ENCODE data around the gene DNAH10. TPM values are rescaled to one million over a fixed set of nuclear protein-coding genes. Genes with fewer than 3 reads are reported as not detected.

DNAH10 gene
- total RNA-seq, 1 donor from 2014 or later: 10.1 TPM

DNA sequence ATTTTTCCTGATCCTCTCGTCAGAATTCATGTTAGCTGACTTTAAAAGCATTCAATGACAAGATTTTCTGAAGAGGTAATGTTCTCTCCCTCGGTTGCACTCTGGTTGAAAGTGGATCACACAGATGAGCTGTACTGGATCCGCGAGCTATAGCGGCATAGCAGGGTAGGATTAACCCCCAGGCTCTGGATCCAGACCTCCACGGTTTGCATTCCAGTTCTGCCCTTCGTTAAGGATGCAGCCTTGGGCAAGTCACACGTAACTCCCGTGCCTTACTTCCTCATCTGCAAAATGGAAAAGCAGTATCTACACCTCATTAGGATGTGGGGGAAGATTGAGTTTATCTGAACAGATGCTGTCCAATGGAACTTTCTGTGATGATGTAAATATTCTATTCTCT, 196.8 kb downstream of the DNAH10 start:
- TF ChIP-seq, protein P1, sequence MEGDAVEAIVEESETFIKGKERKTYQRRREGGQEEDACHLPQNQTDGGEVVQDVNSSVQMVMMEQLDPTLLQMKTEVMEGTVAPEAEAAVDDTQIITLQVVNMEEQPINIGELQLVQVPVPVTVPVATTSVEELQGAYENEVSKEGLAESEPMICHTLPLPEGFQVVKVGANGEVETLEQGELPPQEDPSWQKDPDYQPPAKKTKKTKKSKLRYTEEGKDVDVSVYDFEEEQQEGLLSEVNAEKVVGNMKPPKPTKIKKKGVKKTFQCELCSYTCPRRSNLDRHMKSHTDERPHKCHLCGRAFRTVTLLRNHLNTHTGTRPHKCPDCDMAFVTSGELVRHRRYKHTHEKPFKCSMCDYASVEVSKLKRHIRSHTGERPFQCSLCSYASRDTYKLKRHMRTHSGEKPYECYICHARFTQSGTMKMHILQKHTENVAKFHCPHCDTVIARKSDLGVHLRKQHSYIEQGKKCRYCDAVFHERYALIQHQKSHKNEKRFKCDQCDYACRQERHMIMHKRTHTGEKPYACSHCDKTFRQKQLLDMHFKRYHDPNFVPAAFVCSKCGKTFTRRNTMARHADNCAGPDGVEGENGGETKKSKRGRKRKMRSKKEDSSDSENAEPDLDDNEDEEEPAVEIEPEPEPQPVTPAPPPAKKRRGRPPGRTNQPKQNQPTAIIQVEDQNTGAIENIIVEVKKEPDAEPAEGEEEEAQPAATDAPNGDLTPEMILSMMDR (IDR thresholded peaks at IDR 0.05): no peak
- H3K27ac ChIP-seq: no peak overlapping the region

DNA sequence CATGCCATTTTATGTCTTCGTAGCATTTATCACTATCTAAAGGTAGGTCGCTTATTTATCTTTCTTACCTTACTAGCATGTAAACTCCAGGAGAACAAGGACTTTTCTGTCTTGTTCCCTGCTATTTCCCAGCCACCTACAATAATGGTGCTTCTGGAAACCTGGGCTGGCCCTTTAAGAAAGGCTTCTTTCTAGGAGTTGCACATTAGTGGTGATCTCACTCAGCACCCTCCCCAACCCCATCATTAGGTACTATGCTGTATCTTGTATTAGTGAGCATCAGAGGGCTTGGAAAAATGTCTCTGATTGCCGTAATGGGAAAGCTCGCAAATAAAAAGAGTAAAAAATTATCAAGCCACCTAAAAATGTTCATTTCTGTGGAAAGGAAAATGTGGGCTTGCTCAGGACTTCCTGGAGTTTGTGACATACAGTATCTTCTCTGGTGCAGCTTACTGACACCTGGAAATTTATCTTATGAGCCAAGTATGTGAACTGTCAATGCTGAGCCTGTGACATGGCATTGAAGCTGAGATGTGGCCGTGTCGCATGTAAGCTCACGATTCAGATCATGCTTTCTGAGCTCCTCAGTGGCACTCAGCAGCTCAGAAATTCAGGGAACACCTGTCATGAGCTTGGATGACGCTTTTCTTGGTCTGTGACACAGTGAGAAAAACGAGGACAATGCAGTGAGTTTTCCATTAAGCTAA, 198.1 kb downstream of the DNAH10 start:
- TF ChIP-seq, protein P1 (IDR thresholded peaks at IDR 0.05): no peak
- Histone ChIP-seq H3K4me1 (no peaks in the 10 kb centered on the region), H3K27ac (no peak overlapping the region), H3K4me3 (no peak overlapping the region), H3K9me3 (no peaks in the 10 kb centered on the region), H3K27me3 (ENCODE audit: low read depth) (no peaks in the 10 kb centered on the region), H3K36me3 (no peaks in the 10 kb centered on the region)
- DNase-seq: no peak
- ATAC-seq: no peak
- intact Hi-C loops (cut with DNase I): no loop called here

More for the DNA sequence above, 196.8 kb downstream of the DNAH10 start:
- no peak for ATAC-seq
- no peak overlapping the region for H3K4me3 ChIP-seq
- H3K4me1 ChIP-seq: no peaks in the 10 kb centered on the region
- no peaks in the 10 kb centered on the region for H3K36me3 ChIP-seq
- H3K27me3 ChIP-seq (ENCODE audit: low read depth): no peaks in the 10 kb centered on the region
- DNase-seq: no peak
- no peaks in the 10 kb centered on the region for H3K9me3 ChIP-seq
- intact Hi-C loops (cut with DNase I): no loop called here

DNA sequence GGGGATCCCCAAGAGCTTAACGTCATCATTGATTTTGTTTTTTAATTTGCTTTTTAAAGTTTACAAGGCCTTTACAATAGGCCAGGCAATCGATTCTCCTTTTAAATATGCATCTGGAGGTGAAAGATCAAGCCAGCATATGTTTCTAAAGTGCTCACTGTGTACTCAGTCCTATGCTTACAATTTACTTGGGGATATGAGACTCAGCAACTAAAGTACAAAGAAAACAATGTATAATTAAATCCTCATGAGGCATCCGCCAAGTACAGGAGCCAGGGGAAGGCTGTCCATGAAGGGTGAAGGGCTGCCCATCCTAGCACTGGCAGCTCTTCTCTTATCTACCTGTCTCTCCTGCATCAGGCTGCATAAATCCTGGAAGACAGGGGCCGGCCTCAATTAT, 198.8 kb downstream of the DNAH10 start:
- Histone ChIP-seq H3K27ac (no peak overlapping the region), H3K4me1 (no peaks in the 10 kb centered on the region), H3K9me3 (no peaks in the 10 kb centered on the region), H3K36me3 (no peaks in the 10 kb centered on the region), H3K27me3 (ENCODE audit: low read depth) (no peaks in the 10 kb centered on the region), H3K4me3 (no peak overlapping the region)
- intact Hi-C loops (cut with DNase I): no loop called here
- ATAC-seq: no peak
- DNase-seq: no peak
- TF ChIP-seq, protein P1 (IDR thresholded peaks at IDR 0.05): no peak

- ATAC-seq (peak; percentile 52 to 76), DNase-seq (no peak)
- TF ChIP-seq, protein P1 (IDR thresholded peaks at IDR 0.05): no peak
- intact Hi-C loops (cut with DNase I): no loop called here
- H3K4me1 ChIP-seq: no peaks in the 10 kb centered on the region
- no peaks in the 10 kb centered on the region for H3K27me3 ChIP-seq (ENCODE audit: low read depth)
- H3K36me3 ChIP-seq: no peaks in the 10 kb centered on the region
- H3K4me3 ChIP-seq: no peak overlapping the region
- no peak overlapping the region for H3K27ac ChIP-seq
- no peaks in the 10 kb centered on the region for H3K9me3 ChIP-seq
Observed at GRCh38 chr12:123961585-123962345, 199.7 kb downstream of the DNAH10 start.

- Histone ChIP-seq H3K4me3 (no peak overlapping the region), H3K27me3 (ENCODE audit: low read depth) (no peaks in the 10 kb centered on the region), H3K9me3 (no peaks in the 10 kb centered on the region), H3K4me1 (no peaks in the 10 kb centered on the region), H3K27ac (no peak overlapping the region), H3K36me3 (no peaks in the 10 kb centered on the region)
- DNase-seq (no peak), ATAC-seq (peak in 1 of 2 donors; percentile 46)
- intact Hi-C loops (cut with DNase I): no loop called here
- TF ChIP-seq, protein P1 (IDR thresholded peaks at IDR 0.05): no peak
Observed at GRCh38 chr12:123962513-123962912, 200.4 kb downstream of the DNAH10 start.
